GM12878 (cell line): ENCODE results near the gene SNX13. TPM values are rescaled to one million over a fixed set of nuclear protein-coding genes. Genes with fewer than 3 reads are reported as not detected.
A peak's percentile ranks its signal among the peaks of the same experiment; 100 is the strongest.

Source experiments
- ATF7 ChIP-seq: fragments of 450-650 bp; IDR thresholded peaks from 2 replicates; pipeline ENCODE4 v1.6.1; 2016; ENCODE audit warnings: low read depth, mild to moderate bottlenecking
- BACH1 ChIP-seq: fragments of 450-650 bp; IDR thresholded peaks from 2 replicates; pipeline ENCODE4 v1.6.1; 2017; ENCODE audit warnings: mild to moderate bottlenecking, borderline replicate concordance
- CTCF ChIP-seq, 3 experiments: IDR thresholded peaks in 2 of 3; conservative IDR thresholded peaks in 1 of 3; 2 replicates each; pipeline ENCODE4 v1.5.1; 2011; ENCODE audit warnings: low read depth in 3 of 3, low read length in 3 of 3, mild to moderate bottlenecking in 3 of 3, control low read depth in 2 of 3, moderate library complexity in 2 of 3, inconsistent platforms in 1 of 3, mixed read lengths in 1 of 3; ENCODE audit not compliant: control insufficient read depth in 2 of 3, insufficient read depth in 1 of 3; ENCODE audit errors: extremely low read depth in 1 of 3
- EED ChIP-seq: sonication (generic); IDR thresholded peaks from 2 replicates; pipeline ENCODE4 v1.6.1; 2016; ENCODE audit warnings: antibody characterized with exemption, low read depth
- ELK1 ChIP-seq: IDR thresholded peaks from 2 replicates; pipeline ENCODE4 v1.6.1; 2012; ENCODE audit warnings: low read depth, low read length, improper control_type of control experiment
- ETV6 ChIP-seq, 2 experiments: fragments of 450-650 bp in 1 of 2; IDR thresholded peaks in 1 of 2; conservative IDR thresholded peaks in 1 of 2; 2 replicates each; pipeline ENCODE4 v1.6.1; 2014; ENCODE audit warnings: antibody characterized with exemption in 1 of 2, borderline replicate concordance in 1 of 2, low read depth in 1 of 2, mild to moderate bottlenecking in 1 of 2, moderate library complexity in 1 of 2
- HDGF ChIP-seq: fragments of 450-650 bp; IDR thresholded peaks from 2 replicates; pipeline ENCODE4 v1.6.1; 2016; ENCODE audit warnings: antibody characterized with exemption
- IKZF1 ChIP-seq: fragments of 450-650 bp; conservative IDR thresholded peaks from 2 replicates; pipeline ENCODE4 v1.6.1; 2017; ENCODE audit warnings: antibody characterized with exemption, mild to moderate bottlenecking
- NR2C1 ChIP-seq: fragments of 450-650 bp; IDR thresholded peaks from 2 replicates; pipeline ENCODE4 v1.6.1; 2017; ENCODE audit warnings: antibody characterized with exemption, mild to moderate bottlenecking, moderate library complexity
- NR2F1 ChIP-seq: fragments of 450-650 bp; conservative IDR thresholded peaks from 2 replicates; pipeline ENCODE4 v1.6.1; 2017; ENCODE audit warnings: mild to moderate bottlenecking
- POLR2A ChIP-seq: IDR thresholded peaks from 2 replicates; pipeline ENCODE4 v1.6.1; 2011; ENCODE audit warnings: low read depth, mild to moderate bottlenecking, low read length
- SMARCA5 ChIP-seq: fragments of 450-650 bp; IDR thresholded peaks from 2 replicates; pipeline ENCODE4 v1.6.1; 2017; ENCODE audit warnings: mild to moderate bottlenecking
- TARDBP ChIP-seq: IDR thresholded peaks from 2 replicates; pipeline ENCODE4 v1.6.1; 2016; ENCODE audit warnings: borderline replicate concordance
- USF2 ChIP-seq: IDR thresholded peaks from 2 replicates; pipeline ENCODE4 v1.6.1; 2011; ENCODE audit warnings: low read depth, low read length, improper control_type of control experiment, borderline replicate concordance
- YY1 ChIP-seq: IDR thresholded peaks from 2 replicates; pipeline ENCODE4 v1.6.1; 2011; ENCODE audit warnings: low read depth, mild to moderate bottlenecking, low read length
- ZNF24 ChIP-seq: fragments of 450-650 bp; IDR thresholded peaks from 2 replicates; pipeline ENCODE4 v1.6.1; 2017; ENCODE audit warnings: antibody characterized with exemption, mild to moderate bottlenecking
- polyA plus RNA-seq, 11 experiments: library from polyadenylated mRNA; depleted of rRNA in 4 of 11; unstranded in 6 of 11; stranded (reverse) in 5 of 11; fragments of >200 nt; fragmentation: Nextera tagmentation in 4 of 11; fragmentation: Illumina TruSeq in 1 of 11; extraction: Ambion mirVana in 4 of 11; extraction: Trizol in 1 of 11; gene quantifications; 1 replicate in 1 of 11; 2 replicates in 10 of 11; pipeline versions ENCODE4 v1.2.1 to v1.2.3, GENCODE V29; 2011 to 2016; ENCODE audit warnings: inconsistent platforms in 2 of 11, missing spikeins in 2 of 11, low read depth in 1 of 11
- total RNA-seq, 4 experiments: library from RNA; depleted of rRNA in 3 of 4; stranded (reverse); fragments of >200 nt in 3 of 4; fragmentation: Illumina TruSeq in 1 of 4; extraction: Trizol in 1 of 4; gene quantifications; 2 replicates each; pipeline versions ENCODE4 v1.2.1 to v1.2.3, GENCODE V29; 2013 to 2021
- TF ChIP-seq, protein P1 (sequence below): IDR thresholded peaks from 2 replicates; pipeline ENCODE4 v1.6.1; 2012; ENCODE audit warnings: improper control_type of control experiment, low read depth, low read length; ENCODE audit not compliant: insufficient replicate concordance
- TF ChIP-seq, protein P2 (sequence below): fragments of 450-650 bp; formaldehyde crosslinking; IDR thresholded peaks from 2 replicates; pipeline ENCODE4 v1.4.0; 2022; ENCODE audit warnings: mild to moderate bottlenecking, moderate library complexity

Gene SNX13
- total and polyA plus RNA-seq, 10 of the 15 experiments (the other 5 are each of a cell fraction or from before 2014, with no cell fraction given) = 2.2 to 17.1 (median 11.9) TPM

GRCh38 chr7:17940302-17940883, at the start of gene SNX13 (continued):
- TF ChIP-seq, protein P1, sequence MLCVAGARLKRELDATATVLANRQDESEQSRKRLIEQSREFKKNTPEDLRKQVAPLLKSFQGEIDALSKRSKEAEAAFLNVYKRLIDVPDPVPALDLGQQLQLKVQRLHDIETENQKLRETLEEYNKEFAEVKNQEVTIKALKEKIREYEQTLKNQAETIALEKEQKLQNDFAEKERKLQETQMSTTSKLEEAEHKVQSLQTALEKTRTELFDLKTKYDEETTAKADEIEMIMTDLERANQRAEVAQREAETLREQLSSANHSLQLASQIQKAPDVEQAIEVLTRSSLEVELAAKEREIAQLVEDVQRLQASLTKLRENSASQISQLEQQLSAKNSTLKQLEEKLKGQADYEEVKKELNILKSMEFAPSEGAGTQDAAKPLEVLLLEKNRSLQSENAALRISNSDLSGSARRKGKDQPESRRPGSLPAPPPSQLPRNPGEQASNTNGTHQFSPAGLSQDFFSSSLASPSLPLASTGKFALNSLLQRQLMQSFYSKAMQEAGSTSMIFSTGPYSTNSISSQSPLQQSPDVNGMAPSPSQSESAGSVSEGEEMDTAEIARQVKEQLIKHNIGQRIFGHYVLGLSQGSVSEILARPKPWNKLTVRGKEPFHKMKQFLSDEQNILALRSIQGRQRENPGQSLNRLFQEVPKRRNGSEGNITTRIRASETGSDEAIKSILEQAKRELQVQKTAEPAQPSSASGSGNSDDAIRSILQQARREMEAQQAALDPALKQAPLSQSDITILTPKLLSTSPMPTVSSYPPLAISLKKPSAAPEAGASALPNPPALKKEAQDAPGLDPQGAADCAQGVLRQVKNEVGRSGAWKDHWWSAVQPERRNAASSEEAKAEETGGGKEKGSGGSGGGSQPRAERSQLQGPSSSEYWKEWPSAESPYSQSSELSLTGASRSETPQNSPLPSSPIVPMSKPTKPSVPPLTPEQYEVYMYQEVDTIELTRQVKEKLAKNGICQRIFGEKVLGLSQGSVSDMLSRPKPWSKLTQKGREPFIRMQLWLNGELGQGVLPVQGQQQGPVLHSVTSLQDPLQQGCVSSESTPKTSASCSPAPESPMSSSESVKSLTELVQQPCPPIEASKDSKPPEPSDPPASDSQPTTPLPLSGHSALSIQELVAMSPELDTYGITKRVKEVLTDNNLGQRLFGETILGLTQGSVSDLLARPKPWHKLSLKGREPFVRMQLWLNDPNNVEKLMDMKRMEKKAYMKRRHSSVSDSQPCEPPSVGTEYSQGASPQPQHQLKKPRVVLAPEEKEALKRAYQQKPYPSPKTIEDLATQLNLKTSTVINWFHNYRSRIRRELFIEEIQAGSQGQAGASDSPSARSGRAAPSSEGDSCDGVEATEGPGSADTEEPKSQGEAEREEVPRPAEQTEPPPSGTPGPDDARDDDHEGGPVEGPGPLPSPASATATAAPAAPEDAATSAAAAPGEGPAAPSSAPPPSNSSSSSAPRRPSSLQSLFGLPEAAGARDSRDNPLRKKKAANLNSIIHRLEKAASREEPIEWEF = no peak
- TF ChIP-seq NR2C1 = no peak
- no peak for TF ChIP-seq ATF7
- TF ChIP-seq TARDBP = 0 out of 2 replicates have a peak, but pooled peaks have one; percentile 29
- peak; percentile 68 for TF ChIP-seq BACH1
- no peak for TF ChIP-seq ELK1
- TF ChIP-seq, protein P2, sequence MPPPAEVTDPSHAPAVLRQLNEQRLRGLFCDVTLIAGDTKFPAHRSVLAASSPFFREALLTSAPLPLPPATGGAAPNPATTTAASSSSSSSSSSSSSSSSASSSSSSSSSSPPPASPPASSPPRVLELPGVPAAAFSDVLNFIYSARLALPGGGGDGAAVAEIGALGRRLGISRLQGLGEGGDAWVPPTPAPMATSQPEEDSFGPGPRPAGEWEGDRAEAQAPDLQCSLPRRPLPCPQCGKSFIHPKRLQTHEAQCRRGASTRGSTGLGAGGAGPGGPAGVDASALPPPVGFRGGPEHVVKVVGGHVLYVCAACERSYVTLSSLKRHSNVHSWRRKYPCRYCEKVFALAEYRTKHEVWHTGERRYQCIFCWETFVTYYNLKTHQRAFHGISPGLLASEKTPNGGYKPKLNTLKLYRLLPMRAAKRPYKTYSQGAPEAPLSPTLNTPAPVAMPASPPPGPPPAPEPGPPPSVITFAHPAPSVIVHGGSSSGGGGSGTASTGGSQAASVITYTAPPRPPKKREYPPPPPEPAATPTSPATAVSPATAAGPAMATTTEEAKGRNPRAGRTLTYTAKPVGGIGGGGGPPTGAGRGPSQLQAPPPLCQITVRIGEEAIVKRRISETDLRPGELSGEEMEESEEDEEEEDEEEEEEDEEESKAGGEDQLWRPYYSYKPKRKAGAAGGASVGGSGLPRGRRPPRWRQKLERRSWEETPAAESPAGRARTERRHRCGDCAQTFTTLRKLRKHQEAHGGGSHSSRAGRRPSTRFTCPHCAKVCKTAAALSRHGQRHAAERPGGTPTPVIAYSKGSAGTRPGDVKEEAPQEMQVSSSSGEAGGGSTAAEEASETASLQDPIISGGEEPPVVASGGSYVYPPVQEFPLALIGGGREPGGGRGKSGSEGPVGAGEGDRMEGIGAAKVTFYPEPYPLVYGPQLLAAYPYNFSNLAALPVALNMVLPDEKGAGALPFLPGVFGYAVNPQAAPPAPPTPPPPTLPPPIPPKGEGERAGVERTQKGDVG (CRISPR knock-in tag) = no peak
- peak; percentile 13 to 25 (median 23); a peak in 2 of 6 replicates for TF ChIP-seq CTCF (IDR thresholded peaks at IDR 0.05 in 2 of 3, conservative IDR thresholded peaks at IDR 0.05 in 1 of 3; ENCODE audit: control insufficient read depth in 2 of 3, extremely low read depth in 1 of 3, insufficient read depth in 1 of 3, low read depth in 3 of 3, low read length in 3 of 3)
- no peak for TF ChIP-seq ZNF24
- no peak for TF ChIP-seq ETV6 (conservative IDR thresholded peaks at IDR 0.05 in 1 of 2, IDR thresholded peaks at IDR 0.05 in 1 of 2; ENCODE audit: borderline replicate concordance in 1 of 2, low read depth in 1 of 2)
- peak; percentile 98 for TF ChIP-seq YY1
- peak; percentile 41; the same call in 1 of the 2 replicates for TF ChIP-seq SMARCA5
- no peak for TF ChIP-seq NR2F1
- no peak for TF ChIP-seq EED
- TF ChIP-seq IKZF1 = peak; percentile 77
- TF ChIP-seq HDGF = peak; percentile 70
- TF ChIP-seq USF2 = peak; percentile 69
- peak; percentile 91 for TF ChIP-seq POLR2A
